ENCODE results near the gene EIF5AL1.
"Not testable (repeated sequence)": the region's sequence is repeated elsewhere in the genome, so short reads cannot be mapped to it uniquely, and the experiment has no call there.

- TF ChIP-seq GLI4 (tag by site-specific recombination; IDR thresholded peaks at IDR 0.05); REST (tag by site-specific recombination; IDR thresholded peaks at IDR 0.05); CTCF (tag by site-specific recombination; IDR thresholded peaks at IDR 0.05); ELK4 (IDR thresholded peaks at IDR 0.05; ENCODE audit: borderline replicate concordance, low read depth, low read length); ZNF433 (tag by site-specific recombination; IDR thresholded peaks at IDR 0.05; ENCODE audit: low read depth): not testable (repeated sequence)
These were observed 5.2 kb downstream of the EIF5AL1 start for GRCh38 chr10:79517567-79517966.

All from HEK293 (cell line).